OCI-LY3 (cell line): Measurements from ENCODE around the gene TSPAN14.

ENCODE experiments used
- EZH2phosphoT487 ChIP-seq: fragments of 200-600 bp; shearing (Covaris generic); IDR thresholded peaks from 2 replicates; pipeline ENCODE4 v1.6.1; 2018; ENCODE audit warnings: antibody characterized with exemption, mixed run types, low read depth
- TF ChIP-seq, protein P1 (sequence below): fragments of 200-600, 300-600 bp; sonication (generic); IDR thresholded peaks from 2 replicates; pipeline ENCODE4 v1.5.1; 2014; ENCODE audit warnings: antibody characterized with exemption, low read length, low read depth

DNA sequence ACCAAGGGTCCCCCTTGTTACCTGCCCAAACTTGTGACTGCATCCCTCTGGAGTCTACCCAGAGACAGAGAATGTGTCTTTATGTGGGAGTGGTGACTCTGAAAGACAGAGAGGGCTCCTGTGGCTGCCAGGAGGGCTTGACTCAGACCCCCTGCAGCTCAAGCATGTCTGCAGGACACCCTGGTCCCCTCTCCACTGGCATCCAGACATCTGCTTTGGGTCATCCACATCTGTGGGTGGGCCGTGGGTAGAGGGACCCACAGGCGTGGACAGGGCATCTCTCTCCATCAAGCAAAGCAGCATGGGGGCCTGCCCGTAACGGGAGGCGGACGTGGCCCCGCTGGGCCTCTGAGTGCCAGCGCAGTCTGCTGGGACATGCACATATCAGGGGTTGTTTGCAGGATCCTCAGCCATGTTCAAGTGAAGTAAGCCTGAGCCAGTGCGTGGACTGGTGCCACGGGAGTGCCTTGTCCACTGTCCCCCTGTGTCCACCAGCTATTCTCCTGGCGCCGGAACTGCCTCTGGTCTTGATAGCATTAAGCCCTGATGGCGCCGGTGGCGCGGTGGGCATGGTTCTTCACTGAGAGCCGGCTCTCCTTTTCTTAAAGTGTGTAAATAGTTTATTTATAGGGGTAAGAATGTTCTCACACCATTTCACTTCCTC lies 64.2 kb downstream of the TSPAN14 start:
- TF ChIP-seq, protein P1, sequence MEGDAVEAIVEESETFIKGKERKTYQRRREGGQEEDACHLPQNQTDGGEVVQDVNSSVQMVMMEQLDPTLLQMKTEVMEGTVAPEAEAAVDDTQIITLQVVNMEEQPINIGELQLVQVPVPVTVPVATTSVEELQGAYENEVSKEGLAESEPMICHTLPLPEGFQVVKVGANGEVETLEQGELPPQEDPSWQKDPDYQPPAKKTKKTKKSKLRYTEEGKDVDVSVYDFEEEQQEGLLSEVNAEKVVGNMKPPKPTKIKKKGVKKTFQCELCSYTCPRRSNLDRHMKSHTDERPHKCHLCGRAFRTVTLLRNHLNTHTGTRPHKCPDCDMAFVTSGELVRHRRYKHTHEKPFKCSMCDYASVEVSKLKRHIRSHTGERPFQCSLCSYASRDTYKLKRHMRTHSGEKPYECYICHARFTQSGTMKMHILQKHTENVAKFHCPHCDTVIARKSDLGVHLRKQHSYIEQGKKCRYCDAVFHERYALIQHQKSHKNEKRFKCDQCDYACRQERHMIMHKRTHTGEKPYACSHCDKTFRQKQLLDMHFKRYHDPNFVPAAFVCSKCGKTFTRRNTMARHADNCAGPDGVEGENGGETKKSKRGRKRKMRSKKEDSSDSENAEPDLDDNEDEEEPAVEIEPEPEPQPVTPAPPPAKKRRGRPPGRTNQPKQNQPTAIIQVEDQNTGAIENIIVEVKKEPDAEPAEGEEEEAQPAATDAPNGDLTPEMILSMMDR = no peak
- no peak for TF ChIP-seq EZH2phosphoT487
